ENCODE results near the gene SPATC1L. TPM values are rescaled to one million over a fixed set of nuclear protein-coding genes. Genes with fewer than 3 reads are reported as not detected.

SPATC1L gene
- total RNA-seq, 1 donor from 2014 or later: 0.40 TPM

DNA sequence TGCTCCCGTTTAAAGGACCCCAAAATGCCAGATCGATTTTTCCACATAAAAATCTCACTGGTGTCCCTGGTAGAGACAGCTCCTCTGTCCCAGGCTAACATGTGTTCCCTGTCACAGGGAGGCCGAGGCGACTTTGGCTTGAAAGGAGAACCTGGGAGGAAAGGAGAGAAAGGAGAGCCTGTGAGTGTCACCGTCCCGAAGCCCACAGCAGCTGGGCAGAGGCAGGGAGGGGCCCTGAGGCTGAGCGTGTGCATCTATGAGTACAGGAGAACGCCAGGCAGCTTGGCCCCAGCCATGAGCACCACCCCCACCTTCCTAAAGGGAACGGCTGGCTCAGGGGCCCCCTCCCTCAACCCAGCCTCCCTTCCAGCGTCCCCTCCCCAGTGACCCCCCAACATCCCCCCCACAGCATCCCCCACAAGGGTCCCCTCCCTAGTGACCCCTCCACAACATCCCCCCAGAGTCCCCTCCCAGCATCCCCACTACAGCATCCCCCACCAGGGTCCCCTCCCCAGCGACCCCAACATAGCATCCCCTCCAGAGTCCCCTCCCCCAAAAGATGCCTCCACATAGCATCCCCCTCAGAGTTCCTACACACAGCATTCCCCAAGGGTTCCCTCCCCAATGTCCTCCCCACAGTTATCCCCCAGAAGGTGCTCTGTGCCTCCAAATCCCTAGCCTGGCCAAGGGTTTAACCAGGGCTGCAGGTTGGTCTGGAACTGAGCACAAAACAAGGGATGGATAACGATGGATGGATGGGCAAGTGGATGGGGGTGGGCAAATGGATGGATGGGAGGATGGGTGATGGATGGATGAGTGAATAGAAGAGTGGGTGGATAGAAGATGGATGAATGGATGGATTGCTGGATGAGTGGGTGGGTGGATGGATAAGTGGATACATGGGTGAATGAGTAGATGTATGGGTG, 61.2 kb downstream of the SPATC1L start:
- ATAC-seq: no peak
- peak; percentile 45 for DNase-seq (ENCODE audit: low spot score)

- ATAC-seq: no peak
- peak; percentile 47 for DNase-seq (ENCODE audit: low spot score)
Observed at GRCh38 chr21:46122237-46122671, 62.0 kb downstream of the SPATC1L start.

DNA sequence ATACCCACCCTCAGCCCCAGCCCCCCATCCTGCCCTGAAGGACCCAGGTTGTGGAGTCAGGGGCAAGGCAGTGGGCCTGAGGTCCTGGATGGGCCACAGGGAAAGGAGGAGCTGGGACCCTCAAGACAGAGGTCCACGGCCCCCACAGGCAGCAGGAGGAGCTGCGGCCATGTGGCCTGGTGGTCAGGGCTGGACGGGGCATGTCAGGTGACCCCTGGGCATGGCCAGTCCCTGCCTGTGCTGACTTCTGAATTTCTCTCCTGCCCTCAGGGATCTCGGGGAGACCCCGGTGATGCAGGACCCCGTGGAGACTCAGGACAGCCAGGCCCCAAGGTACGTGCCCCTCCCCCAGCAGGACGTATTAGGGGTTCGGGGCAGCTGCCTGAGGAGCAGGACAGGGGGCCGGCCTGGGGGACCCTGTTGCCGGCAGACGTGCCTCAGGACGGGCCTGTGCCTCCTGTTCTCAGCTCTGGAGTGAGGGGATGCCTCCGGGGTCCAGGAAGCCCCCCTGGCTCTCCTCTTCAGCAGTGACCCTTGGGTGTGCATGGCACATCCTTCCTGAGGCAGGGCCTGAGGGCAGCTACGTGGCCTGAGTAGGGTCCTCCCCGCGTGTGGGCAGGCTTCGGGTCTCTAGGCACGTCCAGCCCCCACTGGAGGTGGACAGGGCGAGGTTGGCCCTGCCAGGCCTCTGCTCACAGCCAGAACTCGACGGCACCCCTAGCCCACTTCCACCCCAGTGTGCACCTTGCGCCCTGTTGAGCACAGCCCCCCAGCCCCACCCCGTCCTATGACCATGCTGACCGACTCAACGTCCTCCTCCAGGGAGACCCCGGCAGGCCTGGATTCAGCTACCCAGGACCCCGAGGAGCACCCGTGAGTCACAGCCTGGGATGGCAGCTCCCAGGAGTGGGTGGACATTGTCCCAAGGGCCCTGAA, 62.7 kb downstream of the SPATC1L start:
- ATAC-seq (no peak), DNase-seq (ENCODE audit: low spot score) (peak; percentile 48)

DNA sequence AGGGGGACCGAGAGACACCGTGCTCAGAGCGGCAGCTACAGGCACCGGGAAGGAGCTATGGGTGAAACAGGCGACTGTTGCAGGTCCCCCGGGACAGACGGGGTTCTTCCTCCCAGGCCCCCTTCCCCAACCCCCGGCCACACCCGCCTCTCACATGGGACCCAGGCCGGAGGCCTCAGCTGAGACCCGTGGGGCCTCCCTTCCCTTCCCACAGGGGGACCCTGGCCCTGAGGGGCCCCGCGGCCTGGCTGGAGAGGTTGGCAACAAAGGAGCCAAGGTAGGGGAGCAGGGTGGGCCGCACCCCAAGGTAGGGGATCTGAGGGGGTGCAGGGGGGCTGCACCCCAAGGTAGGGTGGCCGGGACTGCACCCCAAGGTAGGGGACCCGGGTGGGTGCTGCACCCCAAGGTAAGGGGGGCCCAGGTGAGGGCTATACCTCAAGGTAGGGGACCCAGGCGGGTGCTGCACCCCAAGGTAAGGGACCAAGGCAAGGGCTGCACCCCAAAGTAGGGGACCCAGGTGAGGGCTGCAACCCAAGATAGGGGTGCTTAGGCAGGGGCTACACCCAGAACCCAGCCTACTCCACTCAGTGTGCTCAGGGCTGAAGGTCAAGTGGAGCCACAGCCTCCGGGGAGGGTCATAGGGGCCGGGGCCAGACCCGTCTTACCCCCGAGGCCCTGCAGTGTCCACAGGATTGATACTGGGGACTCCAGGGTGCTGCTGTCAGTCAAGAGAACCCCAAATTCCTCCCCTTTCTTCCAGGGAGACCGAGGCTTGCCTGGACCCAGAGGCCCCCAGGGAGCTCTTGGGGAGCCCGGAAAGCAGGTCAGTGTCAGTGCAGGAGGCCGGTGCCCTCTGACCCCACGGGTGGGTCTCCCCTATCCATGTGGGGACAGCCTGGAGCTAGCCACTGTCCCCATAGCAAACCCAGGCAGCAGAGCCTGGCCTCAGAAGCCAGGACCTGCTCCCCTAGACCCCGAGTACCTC, 63.7 kb downstream of the SPATC1L start:
- ATAC-seq (no peak), DNase-seq (ENCODE audit: low spot score) (peak; percentile 45)

DNA sequence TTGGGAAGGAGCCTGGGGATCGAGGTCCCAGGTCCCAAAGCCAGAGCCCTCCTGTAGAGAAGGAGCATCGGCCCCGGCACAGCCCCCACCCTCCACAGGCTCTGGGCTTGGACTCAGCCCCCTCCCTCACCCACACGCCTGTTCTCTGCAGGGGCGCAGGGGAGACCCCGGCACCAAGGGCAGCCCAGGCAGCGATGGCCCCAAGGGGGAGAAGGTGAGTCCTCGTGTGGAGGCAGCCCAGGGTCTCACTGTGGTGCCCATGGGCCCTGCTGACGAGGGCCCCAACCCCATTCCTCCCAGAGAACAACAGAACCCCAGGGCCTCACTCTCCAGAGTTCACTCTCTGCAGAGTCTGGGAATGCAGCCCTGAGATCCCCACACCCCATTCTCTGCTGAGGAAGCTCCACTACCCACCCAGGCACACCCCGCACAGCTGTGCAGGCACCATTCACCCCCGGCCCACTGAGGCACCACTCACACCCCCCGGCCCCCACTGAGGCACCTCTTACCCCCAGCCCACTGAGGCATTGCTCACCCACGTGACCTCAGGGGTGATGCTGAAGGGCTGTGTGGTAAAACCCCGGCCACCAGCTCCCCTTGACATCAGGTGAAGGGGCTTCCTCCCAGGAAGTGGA, 64.5 kb downstream of the SPATC1L start:
- DNase-seq (ENCODE audit: low spot score) (peak; percentile 36), ATAC-seq (no peak)

GRCh38 chr21:46119144-46119636, 65.1 kb downstream of the SPATC1L start:
- no peak for ATAC-seq
- DNase-seq (ENCODE audit: low spot score): peak; percentile 45

- DNase-seq (ENCODE audit: low spot score) (peak; percentile 47), ATAC-seq (no peak)
Observed at GRCh38 chr21:46118316-46119143, 65.7 kb downstream of the SPATC1L start.

DNA sequence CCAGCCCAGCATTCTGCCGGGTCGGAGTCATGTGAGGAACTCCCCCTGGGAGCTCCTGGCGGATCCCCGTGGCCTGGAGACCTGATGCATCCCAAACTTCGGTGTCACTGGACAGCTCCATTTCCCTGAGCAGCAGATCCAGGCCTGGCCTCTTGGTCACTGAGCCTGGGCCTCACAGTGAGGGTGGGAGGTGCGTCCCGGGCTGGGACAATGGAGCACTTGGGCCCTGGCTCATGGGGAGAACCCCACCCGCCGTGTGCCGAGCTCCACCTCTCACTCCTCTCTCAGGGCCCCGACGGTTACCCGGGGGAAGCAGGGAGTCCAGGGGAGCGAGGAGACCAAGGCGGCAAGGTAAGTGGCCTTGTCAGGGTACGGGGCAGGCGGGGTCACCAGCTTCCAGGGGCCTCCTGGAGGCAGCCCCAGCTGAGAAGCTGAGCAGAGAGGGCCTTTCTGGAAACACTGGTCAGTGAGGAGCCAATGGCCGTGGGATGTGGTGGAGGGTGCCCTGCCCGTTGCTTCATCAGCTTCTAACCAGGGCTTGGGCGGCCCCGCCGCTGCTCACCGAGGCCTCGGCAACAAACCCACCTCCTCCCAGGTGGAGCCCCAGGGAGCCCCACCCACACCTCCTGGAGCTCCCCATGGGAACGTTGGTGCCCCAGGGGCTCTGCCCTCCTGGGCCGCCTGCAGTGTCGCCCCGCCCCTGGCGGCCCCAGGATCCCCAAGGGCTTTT, 66.5 kb downstream of the SPATC1L start:
- ATAC-seq: no peak
- DNase-seq (ENCODE audit: low spot score): no peak

- ATAC-seq (peak; percentile 8), DNase-seq (ENCODE audit: low spot score) (peak; percentile 45)
Observed at GRCh38 chr21:46116776-46117585, 67.3 kb downstream of the SPATC1L start.

- no peak for ATAC-seq
Observed at GRCh38 chr21:46116189-46116775, 68.0 kb downstream of the SPATC1L start.

DNA sequence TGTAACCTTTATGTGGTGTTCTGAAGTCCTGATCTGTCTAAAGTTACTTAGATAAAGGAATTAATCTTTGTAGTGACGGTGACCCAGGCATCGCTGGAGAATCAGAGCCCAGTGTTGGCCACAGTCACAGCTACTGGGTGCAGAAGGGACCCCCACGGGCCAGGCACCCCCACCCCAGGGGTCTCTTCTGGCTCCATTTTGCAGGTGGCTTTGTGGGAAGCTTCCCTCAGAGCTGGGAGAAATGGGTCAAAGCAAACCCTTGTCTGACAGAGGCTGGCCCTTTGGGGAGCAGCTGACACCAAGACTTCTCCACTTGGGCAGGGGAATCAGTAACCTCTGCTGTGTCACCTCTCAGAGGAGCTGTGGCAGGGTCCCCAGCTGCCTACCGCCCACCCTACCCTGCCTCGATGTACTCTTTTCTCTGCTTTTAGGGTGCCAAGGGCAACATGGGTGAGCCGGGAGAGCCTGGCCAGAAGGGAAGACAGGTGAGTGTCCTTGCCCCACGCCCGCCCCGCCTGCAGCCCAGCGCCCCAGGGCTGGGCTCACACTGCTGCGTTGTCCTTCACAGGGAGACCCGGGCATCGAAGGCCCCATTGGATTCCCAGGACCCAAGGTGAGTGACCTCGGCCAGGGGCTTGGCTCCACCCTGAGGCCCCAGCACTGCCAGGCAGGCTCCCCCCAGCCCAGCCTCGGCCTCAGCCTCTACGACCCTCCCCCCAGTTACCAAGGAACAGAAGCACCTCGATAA, 68.6 kb downstream of the SPATC1L start:
- ATAC-seq (no peak), DNase-seq (ENCODE audit: low spot score) (peak; percentile 40)

More at GRCh38 chr21:46116189-46116775, 68.0 kb downstream of the SPATC1L start:
- DNase-seq (ENCODE audit: low spot score): peak; percentile 45

GRCh38 chr21:46114963-46115362, 69.3 kb downstream of the SPATC1L start:
- DNase-seq (ENCODE audit: low spot score): peak; percentile 47
- ATAC-seq: no peak

DNA sequence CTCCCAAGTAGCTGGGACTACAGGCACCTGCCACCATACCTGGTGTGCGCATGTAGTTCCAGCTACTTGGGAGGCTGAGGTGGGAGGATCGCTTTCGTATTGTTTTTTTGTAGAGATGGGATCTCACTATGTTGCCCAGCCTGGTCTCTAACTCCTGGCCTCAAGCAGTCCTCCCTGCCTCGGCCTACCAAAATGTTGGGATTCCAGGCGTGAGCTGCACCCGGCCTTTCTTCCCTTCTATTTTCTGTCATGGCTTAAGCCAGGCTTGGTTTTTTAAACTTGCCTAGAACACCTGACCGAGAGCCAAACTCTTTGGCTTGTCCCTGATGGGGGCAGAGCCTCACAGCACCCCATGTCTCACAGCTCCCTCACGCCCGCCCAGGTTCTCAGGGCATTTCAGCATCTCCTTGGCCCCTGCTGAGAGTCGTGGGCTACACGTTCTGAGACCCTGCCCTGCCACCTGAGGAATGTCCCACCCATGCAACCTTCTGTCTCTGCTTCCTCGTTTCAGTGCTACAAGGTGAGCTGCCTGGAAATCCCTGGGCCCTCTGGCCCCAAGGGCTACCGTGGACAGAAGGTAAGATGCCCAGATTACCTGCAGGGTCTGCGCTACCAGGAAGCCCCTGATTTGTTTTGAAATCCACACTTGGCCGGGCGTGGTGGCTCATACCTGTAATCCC, 70.6 kb downstream of the SPATC1L start:
- DNase-seq (ENCODE audit: low spot score) (peak; percentile 38), ATAC-seq (no peak)

DNA sequence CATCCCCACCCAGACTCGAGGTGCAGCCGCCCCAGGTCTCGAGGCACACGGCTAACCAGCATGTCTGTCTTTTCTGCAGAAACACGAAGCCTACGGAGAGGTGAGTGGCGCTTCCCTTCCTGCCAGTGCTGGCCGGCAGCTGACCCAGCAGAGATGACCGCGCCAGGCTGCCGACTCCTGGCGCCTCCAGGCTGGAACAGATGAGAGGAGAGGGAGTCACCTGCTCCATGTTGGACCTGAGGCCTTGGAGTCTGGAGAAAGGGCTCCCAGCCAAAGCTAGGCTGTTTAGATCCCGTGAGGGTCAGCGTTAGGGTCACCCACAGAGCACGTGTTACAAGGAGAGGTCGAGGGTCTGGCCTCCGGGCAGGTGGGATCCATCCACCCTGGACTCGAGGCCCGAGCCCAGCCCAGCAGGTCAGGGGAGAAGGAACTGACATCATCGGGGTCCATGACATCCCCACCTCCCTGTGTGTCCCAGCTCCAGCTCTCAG, 71.5 kb downstream of the SPATC1L start:
- ATAC-seq (no peak), DNase-seq (ENCODE audit: low spot score) (peak; percentile 41)
